Effector memory CD4-positive, alpha-beta T cell (primary cell): ENCODE results near the gene CLK2.
"Not testable (repeated sequence)": the region's sequence is repeated elsewhere in the genome, so short reads cannot be mapped to it uniquely, and the experiment has no call there.

Experiments
- DNase-seq, 3 donors: peaks; one replicate each; pipeline ENCODE4 v3.0.0-alpha.2; 2020
- H3K27ac ChIP-seq: 2 replicates; pipeline ENCODE4 v1.7.0; 2013; ENCODE audit warnings: mild to moderate bottlenecking, low read length, moderate library complexity; ENCODE audit not compliant: insufficient read depth, poor library complexity, severe bottlenecking
- H3K27me3 ChIP-seq: replicated peaks from 2 replicates; pipeline ENCODE4 v1.7.0; 2013; ENCODE audit warnings: mild to moderate bottlenecking, low read length; ENCODE audit not compliant: insufficient read depth, control insufficient read depth, poor library complexity, severe bottlenecking
- H3K36me3 ChIP-seq: 2 replicates; pipeline ENCODE4 v1.7.0; 2013; ENCODE audit warnings: mild to moderate bottlenecking, low read length, moderate library complexity; ENCODE audit not compliant: control insufficient read depth, insufficient read depth
- H3K4me1 ChIP-seq: 2 replicates; pipeline ENCODE4 v1.7.0; 2013; ENCODE audit warnings: low read length, mild to moderate bottlenecking; ENCODE audit not compliant: control insufficient read depth, insufficient read depth, poor library complexity, severe bottlenecking
- H3K4me3 ChIP-seq: 2 replicates; pipeline ENCODE4 v1.7.0; 2013; ENCODE audit warnings: low read length, low read depth, mild to moderate bottlenecking; ENCODE audit not compliant: insufficient read depth, poor library complexity, severe bottlenecking
- H3K9me3 ChIP-seq: 2 replicates; pipeline ENCODE4 v1.7.0; 2013; ENCODE audit warnings: mild to moderate bottlenecking, low read length, moderate library complexity; ENCODE audit not compliant: control insufficient read depth

The CLK2 gene

DNA sequence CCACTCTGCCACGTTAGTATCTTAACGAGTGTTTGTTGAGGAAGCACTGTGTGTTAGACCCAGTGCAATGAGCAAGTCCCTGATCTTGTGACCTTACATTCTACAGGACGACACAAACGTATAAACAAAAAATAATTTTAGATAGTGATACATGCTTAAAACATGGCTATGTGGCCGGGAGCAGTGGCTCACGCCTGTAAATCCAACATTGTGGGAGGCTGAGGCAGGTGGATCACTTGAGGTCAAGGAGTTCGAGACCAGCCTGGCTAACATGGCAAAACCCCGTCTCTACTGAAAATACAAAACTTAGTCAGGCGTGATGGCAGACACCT is 45.2 kb downstream of the CLK2 start:
- peaks cover 9% of the 10 kb centered on the region for H3K4me1 ChIP-seq
- H3K27ac ChIP-seq: peak overlapping the region; percentile 82
- H3K36me3 ChIP-seq: no peaks in the 10 kb centered on the region
- H3K9me3 ChIP-seq: no peaks in the 10 kb centered on the region
- H3K4me3 ChIP-seq: peak overlapping the region; percentile 57
- no peaks in the 10 kb centered on the region for H3K27me3 ChIP-seq
- no peak for DNase-seq

DNA sequence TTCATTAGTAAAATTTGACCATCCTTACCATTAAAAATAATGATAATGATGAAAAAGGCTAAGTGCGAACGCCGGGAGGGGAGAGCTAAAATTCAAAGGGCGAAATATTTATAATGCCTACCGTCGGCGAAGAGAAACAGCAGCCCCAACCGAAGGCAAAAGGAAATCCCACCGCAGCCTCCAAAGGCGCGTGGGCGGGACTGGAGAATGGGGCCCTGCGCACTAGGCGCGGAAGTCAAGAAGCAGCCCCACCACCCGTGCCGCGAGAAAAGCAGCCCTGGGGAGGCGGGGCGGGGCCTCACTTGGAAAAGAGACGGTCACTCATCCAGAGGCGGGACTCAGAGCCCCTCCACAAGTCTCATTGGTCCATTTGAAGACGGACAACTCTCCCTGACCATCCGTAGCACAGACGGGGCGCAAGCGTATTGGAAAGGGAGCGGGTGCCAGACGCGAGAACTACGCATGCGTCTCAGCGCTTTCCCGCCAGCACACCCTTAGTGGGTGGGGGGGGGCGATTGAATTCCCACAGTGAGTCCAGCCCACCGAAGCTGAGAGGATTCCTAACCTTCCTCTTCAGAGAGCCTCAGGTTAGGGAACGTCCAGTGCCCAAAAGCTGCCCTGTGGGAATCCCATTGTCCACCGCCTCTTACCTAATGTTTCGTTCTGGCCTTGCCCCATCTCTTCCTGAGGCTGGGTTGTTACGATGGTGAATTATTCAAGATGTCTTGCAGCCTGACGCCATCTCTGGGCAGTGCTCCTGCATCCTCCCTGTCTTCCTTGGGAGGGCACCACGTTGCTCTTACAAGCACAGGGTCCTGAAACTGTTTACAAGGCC is 45.8 kb downstream of the CLK2 start:
- Histone ChIP-seq H3K9me3 (no peaks in the 10 kb centered on the region), H3K27ac (peak overlapping the region; percentile 82), H3K4me3 (peak overlapping the region; percentile 57), H3K4me1 (peaks cover 9% of the 10 kb centered on the region), H3K27me3 (no peaks in the 10 kb centered on the region), H3K36me3 (no peaks in the 10 kb centered on the region)
- DNase-seq: peak; percentile 96 to 97 (median 96)

DNA sequence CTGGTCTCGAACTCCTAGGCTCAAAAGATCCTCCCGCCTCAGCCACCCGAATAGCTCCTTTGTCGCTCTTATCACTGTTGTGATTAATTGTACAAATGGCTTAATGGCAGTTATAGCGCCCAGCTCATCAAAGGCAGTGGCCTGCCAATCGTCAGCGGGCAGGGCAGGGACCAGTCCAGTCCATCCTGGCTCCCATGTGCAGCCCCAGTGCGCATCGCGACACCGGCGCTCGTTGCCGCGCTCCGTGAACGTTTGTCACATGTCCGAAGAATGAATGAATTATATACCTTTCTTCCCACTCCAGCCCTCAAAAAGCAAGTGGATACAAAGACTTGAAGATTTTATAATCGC is 46.4 kb downstream of the CLK2 start:
- no peak for DNase-seq
- H3K27me3 ChIP-seq: no peaks in the 10 kb centered on the region
- H3K4me3 ChIP-seq: peak overlapping the region; percentile 57
- H3K36me3 ChIP-seq: no peaks in the 10 kb centered on the region
- peaks cover 9% of the 10 kb centered on the region for H3K4me1 ChIP-seq
- peak overlapping the region; percentile 82 for H3K27ac ChIP-seq
- H3K9me3 ChIP-seq: no peaks in the 10 kb centered on the region

DNA sequence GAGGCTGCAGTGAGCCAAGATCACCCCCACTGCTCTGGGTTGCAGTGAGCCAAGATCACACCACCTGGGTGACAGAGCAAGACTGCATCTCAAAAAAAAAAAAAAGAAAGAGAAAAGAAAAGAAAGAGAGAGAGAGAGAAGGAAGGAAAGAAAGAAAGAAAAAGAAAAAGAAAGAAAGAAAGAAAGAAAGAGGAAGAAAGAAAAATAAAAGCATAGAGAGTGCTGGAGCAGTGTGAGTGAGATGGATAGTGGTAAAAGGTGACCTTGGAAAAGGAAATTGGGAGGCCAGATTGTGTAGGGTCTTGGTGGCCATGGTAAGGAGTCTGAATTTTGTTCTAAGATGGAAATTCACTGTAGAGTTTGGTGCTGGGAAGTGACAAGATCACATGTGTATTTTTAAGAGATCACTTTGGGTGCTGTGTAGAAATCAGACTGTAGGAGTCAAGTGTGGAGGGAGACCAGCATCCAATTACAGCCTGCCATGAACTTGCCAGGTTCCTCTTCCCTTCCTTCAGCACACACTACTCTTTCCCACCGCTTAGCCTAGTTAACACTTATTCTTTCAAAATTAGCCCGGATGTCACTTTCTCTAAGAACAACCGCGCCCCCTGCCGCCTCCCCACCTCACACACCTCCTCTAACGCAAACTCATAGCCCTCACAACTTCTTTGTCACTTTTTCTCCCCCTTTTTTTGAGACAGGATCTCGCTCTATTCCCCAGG is 47.0 kb downstream of the CLK2 start:
- Histone ChIP-seq H3K27me3 (no peaks in the 10 kb centered on the region), H3K9me3 (no peaks in the 10 kb centered on the region), H3K36me3 (no peaks in the 10 kb centered on the region), H3K27ac (peak overlapping the region; percentile 82), H3K4me1 (peaks cover 9% of the 10 kb centered on the region), H3K4me3 (peak overlapping the region; percentile 57)
- DNase-seq: peak; percentile 62 to 70 (median 68)

DNA sequence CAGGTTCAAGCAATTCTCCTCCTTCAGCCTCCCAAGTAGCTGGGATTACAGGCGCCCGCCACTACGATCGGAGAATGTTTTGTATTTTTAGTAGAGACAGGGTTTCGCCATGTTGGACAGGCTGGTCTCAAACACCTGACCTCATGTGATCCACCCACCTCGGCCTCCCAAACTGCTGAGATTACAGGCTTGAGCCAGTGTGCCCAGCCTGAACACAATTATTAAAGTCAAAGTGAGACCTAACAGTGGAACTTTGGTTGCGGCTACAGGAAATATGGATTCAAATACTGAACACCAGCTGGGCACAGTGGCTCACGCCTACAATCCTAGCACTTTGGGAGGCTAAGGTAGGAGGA is 47.9 kb downstream of the CLK2 start:
- not testable (repeated sequence) for H3K4me1 ChIP-seq, H3K36me3 ChIP-seq, H3K27ac ChIP-seq, DNase-seq, H3K4me3 ChIP-seq, H3K27me3 ChIP-seq, H3K9me3 ChIP-seq

DNA sequence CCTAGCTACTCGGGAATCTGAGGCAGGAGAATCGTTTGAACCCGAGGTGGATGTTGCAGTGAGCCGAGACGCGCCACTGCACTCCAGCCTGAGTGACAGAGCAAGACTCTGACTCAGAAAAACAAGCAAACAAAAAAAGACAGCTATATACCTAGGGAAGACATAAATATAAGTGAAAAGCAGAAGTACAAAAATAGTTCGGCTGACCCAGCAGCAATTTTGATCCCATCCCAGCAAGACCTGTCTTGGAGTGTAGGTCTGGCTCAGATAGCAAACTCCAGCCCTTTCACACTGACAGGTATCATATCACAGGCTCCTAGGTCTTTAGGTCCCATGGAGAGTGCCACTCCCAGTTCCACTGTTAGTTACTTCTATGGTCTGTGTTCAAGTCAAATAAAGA is 50.3 kb downstream of the CLK2 start:
- DNase-seq: no peak
- Histone ChIP-seq H3K27ac (no peak overlapping the region), H3K36me3 (no peaks in the 10 kb centered on the region), H3K4me3 (no peak overlapping the region), H3K9me3 (no peaks in the 10 kb centered on the region), H3K4me1 (peaks cover 8% of the 10 kb centered on the region), H3K27me3 (no peaks in the 10 kb centered on the region)

DNA sequence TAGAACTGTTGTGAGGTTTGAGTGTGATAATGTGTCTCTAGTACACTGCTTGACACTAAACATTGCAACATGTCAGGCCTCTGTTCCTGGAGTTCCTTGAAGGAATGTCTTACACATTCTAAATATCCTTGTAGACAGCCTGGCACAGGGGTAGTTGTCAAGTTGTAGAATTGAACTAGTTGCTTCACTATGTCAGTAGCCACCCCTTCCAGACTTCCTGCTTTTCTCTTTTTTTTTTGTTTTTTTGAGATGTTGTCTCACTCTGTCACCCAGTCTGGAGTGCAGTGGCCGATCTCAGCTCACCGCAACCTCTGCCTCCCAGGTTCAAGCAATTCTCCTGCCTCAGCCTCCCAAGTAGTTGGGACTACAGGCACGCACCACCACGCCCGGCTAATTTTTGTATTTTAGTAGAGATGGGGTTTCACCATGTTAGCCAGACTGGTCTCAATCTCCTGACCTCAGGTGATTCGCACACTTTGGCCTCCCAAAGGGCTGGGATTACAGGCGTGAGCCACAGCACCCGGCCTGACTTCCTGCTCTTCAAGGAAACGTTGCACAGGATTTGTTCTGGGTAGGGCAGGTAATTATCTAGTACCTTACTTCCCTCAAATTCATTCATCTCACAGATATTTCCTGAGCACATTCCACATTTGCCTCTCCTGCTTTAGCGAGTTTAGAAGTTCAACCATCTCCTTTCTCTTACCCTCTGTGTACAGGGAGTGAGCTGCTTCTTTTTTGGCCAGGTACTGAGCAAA is 52.9 kb downstream of the CLK2 start:
- H3K27ac ChIP-seq, DNase-seq, H3K9me3 ChIP-seq, H3K27me3 ChIP-seq, H3K36me3 ChIP-seq, H3K4me3 ChIP-seq, H3K4me1 ChIP-seq: not testable (repeated sequence)

DNA sequence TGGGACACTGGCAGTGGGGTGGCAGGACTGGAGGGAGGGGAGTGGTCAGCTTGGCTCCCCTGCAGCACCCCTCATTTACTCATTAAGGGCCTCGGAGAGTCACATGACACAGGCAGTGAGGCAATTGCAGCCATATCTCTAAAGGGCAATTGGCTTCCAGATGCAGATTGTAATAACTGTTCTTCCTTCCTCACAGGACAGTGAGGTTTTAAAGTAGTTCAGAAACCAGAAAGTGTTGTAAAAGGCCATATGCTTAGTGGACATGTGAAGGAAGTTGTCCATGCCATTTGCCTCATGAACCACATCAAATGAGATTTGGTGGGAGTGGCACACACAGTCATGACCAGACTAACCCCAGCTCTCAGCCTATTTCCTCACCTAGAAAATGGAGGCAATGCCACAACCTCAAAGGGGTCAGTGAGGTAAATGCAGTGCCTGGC is 53.7 kb downstream of the CLK2 start:
- Histone ChIP-seq H3K36me3 (no peaks in the 10 kb centered on the region), H3K27me3 (no peaks in the 10 kb centered on the region), H3K4me1 (no peaks in the 10 kb centered on the region), H3K4me3 (no peak overlapping the region), H3K27ac (no peak overlapping the region), H3K9me3 (no peaks in the 10 kb centered on the region)
- no peak for DNase-seq

DNA sequence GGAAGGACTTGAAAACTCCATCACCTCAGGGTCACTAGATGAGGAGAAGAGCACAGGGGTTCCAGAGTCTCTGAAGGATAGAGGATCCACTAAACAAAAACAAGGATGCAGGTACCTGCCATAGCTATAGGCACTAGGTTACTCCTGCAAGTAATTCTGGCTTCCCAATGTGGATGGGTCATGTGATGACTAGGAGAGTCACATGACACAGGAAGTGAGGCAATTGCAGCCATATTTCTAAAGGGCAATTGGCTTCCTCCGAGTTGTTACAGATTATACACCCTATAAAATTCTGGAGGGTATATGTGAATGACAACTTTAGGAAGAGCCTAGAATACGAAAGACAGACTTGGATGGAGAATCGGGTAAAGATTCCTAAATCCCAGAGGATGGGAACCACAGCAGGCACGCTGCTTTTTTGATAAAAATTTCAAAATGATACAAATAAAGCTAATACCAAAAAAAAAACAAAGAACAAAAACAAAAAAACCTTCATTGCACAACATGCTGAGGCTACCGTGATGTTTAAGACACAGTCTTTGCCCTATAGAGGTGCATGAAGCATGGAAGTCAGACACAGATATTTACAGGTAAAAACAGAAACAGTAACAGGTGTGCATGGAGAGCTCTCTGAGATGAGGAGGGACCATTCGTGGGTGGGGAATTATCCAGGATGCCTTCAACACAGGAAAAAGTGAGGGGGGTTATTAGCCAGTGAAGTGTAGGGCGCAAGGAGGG is 54.3 kb downstream of the CLK2 start:
- H3K36me3 ChIP-seq: no peaks in the 10 kb centered on the region
- no peak overlapping the region for H3K27ac ChIP-seq
- H3K9me3 ChIP-seq: no peaks in the 10 kb centered on the region
- H3K27me3 ChIP-seq: no peaks in the 10 kb centered on the region
- DNase-seq: no peak
- H3K4me3 ChIP-seq: no peak overlapping the region
- no peaks in the 10 kb centered on the region for H3K4me1 ChIP-seq
